SK-MEL-5 (cell line): Measurements from ENCODE around the gene CEMP1. TPM values are rescaled to one million over a fixed set of nuclear protein-coding genes. Genes with fewer than 3 reads are reported as not detected.
"Not testable (repeated sequence)": the region's sequence is repeated elsewhere in the genome, so short reads cannot be mapped to it uniquely, and the experiment has no call there.

ENCODE experiments used
- DNase-seq: peaks from one replicate; pipeline ENCODE4 v3.0.0-alpha.2; 2016; ENCODE audit warnings: low read depth, low spot score
- in situ Hi-C: cut with HindIII; loops from 2 replicates; pipeline ENCODE4 v1.10.0; 2016; ENCODE audit warnings: low sequenced_read_pairs, high pct_unique_total_duplicates, low pct_unique_long_range_greater_than_20kb
- polyA plus RNA-seq, 2 experiments: library from polyadenylated mRNA; depleted of rRNA; stranded (reverse); fragments of >200 nt; gene quantifications; 2 replicates each; pipeline ENCODE4 v1.2.3, GENCODE V29; 2015
- total RNA-seq: library from RNA; depleted of rRNA; stranded (reverse); fragments of >200 nt; shearing (Covaris generic); gene quantifications from 2 replicates; pipeline ENCODE4 v1.2.3, GENCODE V29; 2014; rRNA removed

The CEMP1 gene, protein sequence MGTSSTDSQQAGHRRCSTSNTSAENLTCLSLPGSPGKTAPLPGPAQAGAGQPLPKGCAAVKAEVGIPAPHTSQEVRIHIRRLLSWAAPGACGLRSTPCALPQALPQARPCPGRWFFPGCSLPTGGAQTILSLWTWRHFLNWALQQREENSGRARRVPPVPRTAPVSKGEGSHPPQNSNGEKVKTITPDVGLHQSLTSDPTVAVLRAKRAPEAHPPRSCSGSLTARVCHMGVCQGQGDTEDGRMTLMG
- not detected in 2 replicates for total RNA-seq
- not detected in 2 replicates for polyA plus RNA-seq (2015; cell fraction: cytosol; rRNA removed)
- not detected in 2 replicates for polyA plus RNA-seq (2015; cell fraction: nucleus; rRNA removed)

DNA sequence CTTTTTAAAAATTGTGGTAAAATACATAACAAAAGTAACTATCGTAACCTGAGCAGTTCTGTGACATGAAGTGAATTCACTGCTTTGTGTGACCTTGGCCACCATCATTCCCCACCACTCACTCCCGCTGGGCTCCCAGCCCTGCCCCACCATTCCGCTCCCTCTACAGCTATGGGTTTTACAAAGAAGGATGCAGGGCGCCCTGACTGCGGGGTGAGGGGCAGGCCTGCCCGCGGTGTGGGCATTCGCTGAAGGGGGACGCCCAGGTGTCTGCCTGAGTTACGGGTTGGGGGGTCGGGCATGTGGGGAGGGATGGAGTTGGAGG lies at the start of gene CEMP1:
CEMP1 (minus strand) TSS at position 38 of the 325 bp plus-strand sequence. CDS start 335 bp downstream, outside the sequence.
- in situ Hi-C loops: no loop called here
- DNase-seq: no peak

DNA sequence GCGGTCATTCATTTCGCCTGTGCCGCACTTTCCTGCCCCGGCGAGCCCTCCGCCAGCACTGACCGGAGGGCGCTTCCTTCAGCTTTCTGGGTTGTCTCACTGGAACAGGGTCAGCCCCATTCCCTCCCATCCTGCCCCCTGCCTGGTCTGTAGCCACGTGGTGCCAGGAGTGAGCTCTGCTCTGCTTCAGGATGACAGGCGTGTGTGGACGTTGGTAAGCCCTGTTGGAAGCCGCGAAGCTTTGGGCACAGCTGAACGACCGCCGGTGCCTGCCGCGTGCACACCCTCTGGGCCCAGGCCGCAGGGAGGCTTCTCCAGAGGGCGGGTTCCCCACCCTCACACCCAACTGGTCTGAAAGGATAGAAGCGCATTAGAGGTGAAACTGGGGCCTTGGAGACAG lies 49.6 kb upstream of the CEMP1 start:
- in situ Hi-C loops, DNase-seq: not testable (repeated sequence)

DNA sequence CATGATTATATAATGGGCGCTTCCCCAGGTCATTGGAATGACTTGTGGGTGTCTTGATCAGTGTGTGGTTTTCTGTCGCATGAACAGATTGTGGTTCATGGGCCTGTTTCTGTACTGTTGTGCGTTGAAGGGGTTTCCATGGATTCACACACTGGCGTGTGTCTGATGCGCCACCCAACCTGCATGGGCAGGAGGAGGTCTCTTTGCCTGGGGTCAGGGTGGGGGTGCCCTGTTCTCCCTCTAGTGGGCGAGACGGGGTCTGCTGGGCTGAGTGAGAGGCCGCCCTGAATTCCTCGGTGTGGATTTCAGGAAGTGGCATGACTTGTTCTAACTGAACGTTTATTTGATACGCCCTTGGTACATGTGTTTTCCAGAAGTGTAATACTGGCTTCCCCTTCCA lies 48.9 kb upstream of the CEMP1 start:
- in situ Hi-C loops, DNase-seq: not testable (repeated sequence)

DNA sequence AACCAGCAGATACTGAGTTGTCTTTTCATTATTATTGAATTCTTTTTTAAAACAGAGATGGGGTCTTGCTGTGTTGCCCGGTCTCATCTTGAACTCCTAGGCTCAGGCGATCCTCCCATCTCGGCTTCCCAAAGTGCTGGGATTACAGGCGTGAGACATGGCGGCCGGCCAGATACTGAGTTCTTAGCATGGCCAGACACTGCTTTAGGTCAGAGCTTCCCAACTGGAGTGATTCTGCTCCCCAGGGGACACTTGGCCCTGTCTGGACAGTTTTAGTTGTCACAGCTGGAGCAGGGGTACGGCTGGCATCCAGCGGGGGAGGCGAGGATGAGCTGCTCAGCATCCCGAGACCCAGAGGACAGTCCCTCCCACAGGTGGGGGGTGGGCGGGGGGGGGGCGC lies 47.7 kb upstream of the CEMP1 start:
- in situ Hi-C loops, DNase-seq: not testable (repeated sequence)

DNA sequence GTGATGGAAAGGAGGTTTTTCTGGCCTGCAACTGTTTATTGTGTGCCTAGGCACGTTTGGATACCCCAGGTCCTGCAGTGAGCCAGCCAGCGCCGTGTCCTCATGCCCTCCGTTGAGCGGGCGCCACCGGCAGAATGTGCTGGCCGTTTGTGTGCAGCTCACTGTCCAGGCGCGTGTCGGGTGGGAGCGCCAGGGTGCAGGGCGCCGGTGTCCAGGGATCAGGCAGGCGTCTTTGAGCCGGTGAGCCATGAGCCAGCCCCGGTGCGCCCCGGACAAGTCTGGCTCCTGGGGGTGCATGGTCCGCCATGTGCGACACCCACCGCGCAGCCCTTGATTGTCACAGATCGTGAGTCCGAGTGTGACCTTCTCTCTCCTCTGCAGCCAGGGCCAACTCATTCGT lies 45.8 kb upstream of the CEMP1 start:
- in situ Hi-C loops, DNase-seq: not testable (repeated sequence)

DNA sequence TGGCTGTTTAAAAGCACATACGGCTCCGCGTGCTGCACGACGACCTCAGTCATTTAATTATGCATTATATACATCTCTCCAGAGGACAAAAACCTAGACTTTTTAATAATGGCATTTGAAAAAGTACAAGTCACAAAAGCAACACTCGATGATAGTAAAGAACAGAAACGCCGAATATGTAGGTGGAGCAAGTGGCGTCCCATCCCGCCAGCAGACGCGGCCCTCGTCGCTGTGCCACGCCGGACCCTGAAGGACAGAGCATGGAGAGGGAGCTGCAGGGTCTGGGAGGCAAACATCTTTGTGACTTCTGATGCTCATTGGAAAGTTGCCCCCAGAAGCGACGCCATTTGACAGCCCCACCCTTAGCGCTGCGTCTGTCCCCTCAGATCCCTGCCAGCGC lies 44.6 kb upstream of the CEMP1 start:
- in situ Hi-C loops, DNase-seq: not testable (repeated sequence)

DNA sequence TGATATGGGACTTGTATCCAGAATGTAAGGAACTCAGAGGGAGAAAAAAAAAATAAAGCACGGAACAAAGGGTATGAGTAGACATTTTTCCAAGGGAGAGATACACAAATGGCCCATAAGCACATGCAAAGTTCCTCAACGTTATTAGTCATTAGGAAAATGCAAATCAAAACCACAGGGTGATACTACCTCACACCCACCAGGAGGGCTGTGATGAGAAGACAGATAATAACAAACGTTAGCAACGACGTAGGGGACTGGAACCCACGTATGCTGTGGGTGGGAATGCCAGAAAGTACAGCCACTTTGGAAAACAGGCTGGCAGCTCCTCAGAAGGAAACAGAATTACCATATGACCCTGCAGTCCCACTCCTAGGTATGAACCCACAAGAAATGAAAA lies 41.5 kb upstream of the CEMP1 start:
- DNase-seq, in situ Hi-C loops: not testable (repeated sequence)

DNA sequence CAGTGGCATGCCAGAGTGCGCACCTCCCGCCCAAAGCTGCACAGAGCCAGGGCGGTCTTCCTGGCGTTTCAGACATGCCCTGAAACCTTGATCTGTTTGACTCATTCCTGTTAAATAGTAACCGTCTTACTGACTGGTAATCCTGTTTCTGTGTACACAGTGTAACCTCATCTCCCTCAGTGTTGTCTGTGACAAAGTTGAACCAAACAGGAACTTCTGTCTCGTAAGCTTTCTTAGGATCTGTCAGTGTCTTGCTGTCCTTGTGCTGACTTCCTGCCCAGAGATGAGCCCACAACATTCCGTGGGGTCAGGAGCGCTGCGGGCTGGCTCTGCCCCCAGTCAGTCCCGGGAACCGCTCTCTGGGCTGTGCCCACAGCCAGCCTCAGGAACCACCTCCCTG lies 37.4 kb upstream of the CEMP1 start:
- DNase-seq, in situ Hi-C loops: not testable (repeated sequence)

DNA sequence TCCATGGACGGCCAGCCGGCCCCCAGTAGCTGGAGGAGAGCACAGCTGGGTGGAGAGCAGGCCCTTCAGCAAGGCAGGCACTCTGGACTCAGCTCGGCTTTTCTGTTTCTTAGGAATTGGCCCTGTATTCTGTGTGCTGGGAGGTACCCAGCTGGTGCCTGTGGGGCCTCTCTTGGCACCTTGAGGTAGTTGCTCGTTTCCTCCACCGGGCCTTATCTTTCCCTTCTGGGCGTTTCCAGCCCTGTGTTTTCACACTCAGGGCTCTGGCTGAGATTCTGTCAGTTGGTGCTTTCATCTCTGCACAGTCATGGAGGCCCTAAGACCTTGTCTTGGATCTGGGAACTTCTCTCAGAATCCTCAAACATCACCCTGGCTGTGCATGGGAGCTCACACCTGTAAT lies 36.3 kb upstream of the CEMP1 start:
- DNase-seq, in situ Hi-C loops: not testable (repeated sequence)

DNA sequence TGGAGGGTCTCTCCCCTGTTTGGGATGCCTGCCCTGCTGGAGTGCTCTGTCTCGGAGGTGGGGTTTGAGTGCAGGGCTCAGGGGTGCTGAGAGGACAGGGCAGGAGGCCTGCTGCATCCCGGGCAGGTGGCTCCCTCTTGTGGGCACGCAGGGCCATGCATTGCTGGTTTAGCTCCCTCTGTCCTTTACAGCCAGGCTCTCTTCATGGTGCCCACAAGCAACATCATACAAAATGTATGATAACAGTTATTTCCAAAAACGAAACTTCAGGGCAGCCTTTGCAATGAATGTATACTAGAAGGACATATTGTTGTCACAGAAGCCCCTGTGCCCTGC lies 29.6 kb upstream of the CEMP1 start:
- in situ Hi-C loops, DNase-seq: not testable (repeated sequence)

DNA sequence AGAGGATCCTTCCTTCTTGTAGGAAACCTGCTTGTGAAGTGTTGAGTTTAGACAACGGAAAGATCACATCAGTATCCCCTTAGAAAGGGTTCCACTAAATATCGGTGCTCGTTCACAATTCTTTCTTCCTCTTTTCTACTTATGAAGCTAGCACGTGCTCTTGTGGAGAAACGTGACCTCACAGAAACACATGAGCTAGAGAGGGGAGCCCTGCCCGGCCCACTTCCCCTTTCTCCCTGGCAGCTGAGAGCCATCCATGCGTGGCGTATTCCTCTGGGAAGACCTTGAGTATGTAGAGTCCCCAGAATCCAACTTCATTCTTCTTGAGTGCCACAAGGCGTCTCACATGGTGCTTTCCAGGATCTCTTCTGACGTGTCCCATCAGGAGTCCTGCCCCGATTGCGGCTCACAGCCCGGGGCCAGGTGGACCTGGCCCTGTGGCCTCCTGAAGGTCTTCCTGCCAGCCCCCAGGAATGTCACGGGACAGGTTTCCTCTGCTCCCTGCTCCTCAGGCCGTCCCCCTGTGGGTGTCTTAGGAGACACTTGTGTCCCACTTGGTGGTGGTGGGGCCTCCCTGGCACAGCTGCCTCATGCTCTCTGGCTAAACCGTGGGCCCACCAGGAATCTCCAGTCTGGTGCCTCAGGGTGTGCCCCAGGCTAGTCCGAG lies 29.1 kb upstream of the CEMP1 start:
- in situ Hi-C loops, DNase-seq: not testable (repeated sequence)

DNA sequence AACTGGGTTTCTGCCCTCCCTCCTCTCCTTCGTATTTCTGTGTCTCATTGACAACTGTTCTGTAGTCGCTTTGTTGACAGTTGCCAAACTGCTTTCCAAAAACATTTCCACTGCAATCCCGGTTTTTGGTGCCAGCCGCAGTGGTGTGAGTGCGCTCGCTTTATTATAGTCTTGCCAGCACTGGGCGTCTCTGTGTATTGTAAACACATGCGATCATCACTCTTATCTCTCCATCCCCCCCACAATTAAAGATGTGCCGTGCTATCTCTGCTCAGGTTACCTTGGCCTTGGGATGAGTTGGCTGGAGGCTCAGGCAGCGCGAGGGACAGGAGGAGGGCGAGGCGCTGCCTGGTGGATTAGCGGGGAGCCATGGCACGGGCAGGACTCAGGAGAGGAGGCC lies 25.9 kb upstream of the CEMP1 start:
- DNase-seq, in situ Hi-C loops: not testable (repeated sequence)

DNA sequence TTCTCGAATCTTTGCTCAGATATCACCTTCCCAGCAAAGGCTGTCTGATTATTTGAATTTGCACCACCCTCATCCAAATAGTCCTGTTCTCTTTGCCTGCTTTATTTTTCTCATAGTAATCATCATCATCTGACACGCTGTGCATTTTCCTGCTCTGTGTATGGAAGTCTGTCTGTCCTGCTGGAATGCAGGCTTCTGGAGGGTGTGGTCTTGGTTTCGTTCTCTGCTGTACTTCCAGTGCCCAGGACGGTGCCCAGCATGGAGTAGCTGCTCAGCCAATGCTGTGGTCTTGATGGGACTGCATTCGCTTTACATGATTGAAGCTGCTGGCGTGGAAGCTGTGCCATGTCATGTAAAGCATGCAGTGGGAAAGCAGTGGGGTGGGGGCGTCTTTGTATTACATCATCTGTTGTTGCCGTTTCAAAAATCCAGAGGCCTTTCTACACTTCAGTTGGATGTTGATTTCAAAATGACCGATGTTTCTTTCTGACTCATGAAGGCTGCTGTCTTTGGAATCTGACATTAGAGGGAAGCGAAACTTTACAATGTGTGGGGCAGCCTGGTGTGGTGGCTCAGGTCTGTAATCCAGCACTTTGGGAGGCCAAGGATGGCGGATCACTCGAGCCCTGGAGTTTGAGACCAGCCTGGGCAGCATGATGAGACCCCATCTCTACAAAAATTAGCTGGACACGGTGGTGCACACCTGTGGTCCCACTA lies 23.7 kb upstream of the CEMP1 start:
- in situ Hi-C loops: not testable (repeated sequence)

DNA sequence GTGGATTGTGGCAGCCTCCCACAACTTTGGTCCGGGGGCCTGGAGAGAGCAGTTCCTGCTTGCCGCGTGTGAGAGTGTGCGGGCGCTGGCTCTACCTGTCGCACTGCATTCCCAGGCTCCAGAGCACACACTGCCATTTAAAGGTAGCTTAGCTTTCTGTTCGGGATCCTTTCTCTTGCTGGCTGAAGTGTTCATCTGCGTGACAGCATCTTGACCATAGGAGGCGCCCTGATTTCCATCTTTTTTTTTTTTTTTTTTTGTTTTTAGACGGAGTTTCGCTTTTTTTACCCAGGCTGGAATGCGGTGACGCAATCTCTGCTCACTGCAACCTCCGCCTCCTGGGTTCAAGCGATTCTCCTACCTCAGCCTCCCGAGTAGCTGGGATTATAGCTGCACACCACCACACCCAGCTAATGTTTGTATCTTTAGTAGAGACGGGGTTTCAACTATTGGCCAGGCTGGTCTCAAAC lies 20.2 kb upstream of the CEMP1 start:
- in situ Hi-C loops: not testable (repeated sequence)
- DNase-seq: peak; percentile 44

More for the DNA sequence above, 23.7 kb upstream of the CEMP1 start:
- DNase-seq: not testable (repeated sequence)

DNA sequence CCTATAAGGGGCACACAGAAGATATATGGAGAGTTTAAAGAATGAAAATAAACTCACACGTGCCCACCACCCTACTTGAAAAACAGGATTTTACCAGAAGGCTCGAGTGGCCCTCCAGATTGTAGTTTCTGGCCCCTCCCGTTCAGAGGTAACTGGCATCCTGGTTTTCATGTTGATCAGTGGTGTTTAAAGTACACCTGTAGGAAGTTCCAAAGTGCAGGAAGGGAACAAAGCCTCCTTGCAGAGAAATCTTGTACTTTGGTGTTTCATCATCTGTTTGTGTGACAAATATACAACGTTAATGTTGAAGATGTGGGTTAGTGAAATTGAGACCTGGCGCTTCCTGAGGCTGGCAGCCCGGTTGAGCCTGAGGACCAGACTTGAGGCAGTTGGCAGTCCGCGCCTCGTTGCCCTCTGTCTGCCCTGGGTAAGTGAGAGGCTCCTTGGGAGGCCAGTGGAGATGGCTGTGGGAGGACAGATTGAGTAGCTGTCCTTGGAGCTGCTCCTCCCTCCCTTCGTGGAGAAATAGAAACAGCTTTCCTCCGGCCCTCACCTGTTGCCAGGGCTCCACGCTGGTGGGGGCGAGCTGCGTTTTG lies 19.2 kb upstream of the CEMP1 start:
- in situ Hi-C loops, DNase-seq: not testable (repeated sequence)

DNA sequence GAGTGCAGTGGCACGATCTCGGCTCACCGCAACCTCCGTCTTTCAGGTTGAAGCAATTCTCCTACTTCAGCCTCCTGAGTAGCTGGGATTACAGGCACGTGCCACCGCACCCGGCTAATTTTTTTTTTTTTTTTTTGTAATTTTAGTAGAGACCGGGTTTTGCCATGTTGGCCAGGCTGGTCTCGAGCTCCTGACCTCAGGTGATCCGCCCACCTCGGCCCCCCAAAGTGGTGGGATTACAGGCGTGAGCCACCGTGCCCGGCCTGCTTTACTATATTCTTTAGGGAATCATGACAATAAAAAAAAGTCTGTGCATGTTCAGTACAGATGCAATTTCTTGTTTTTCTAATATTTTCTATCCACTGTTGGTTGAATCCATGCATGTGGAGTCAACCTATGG lies 12.6 kb upstream of the CEMP1 start:
- DNase-seq, in situ Hi-C loops: not testable (repeated sequence)

DNA sequence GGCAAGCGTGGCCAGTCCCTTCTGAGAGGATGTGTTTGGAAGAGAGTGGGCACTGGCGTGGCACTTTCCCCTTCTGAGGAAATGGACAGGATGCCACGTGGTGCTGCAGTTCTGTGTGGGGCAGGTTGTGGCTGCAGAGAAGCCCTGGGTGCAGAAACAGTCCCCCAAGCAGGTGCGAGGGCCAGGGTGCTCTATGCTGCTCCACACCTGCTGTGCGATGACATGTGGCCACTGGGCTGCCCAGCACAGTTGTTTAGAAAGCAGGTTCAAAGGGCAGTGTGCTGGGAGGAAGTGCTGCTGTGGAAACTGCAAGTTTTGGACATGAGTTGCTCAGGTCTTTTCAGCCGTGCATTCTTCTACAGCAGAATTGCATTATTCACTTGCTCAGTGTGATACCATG lies 10.2 kb upstream of the CEMP1 start:
- DNase-seq, in situ Hi-C loops: not testable (repeated sequence)

DNA sequence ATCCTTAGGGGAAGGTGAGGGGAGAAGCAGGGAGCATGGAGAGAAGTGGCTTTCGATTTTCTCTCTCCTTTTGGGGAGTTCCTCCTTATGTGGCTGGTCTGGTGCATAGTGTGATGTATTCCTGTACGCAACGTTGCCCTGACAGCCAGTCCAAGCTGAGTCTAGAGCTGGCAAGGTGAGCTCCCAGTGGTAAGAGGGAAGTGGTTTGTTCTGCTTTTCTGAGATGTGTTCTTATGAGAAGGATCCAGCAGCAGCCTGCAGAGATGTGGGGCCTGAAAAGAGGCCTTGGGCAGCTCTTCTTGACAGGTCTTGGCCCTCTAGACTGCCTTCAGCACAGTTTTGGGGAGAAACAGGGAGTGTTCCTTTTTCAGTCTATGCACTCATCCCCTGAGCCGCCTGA lies 9.7 kb upstream of the CEMP1 start:
- DNase-seq, in situ Hi-C loops: not testable (repeated sequence)
